GM12874 (cell line): Measurements from ENCODE around the gene SPCS3.

ENCODE experiments used
- CTCF ChIP-seq: IDR thresholded peaks from 2 replicates; pipeline ENCODE4 v1.5.1; 2011; ENCODE audit warnings: low read depth, mild to moderate bottlenecking, control low read depth, low read length, moderate library complexity; ENCODE audit not compliant: insufficient read depth

SPCS3 gene

GRCh38 chr4:176358083-176358469 lies 38.3 kb downstream of the SPCS3 start:
- no peak for TF ChIP-seq CTCF

- no peak for TF ChIP-seq CTCF
Observed at GRCh38 chr4:176359590-176359989, 39.8 kb downstream of the SPCS3 start.

GRCh38 chr4:176360446-176360845 lies 40.7 kb downstream of the SPCS3 start:
- TF ChIP-seq CTCF, result no peak

- TF ChIP-seq CTCF, result no peak
Observed at GRCh38 chr4:176363072-176363471, 43.3 kb downstream of the SPCS3 start.

GRCh38 chr4:176367771-176368465 lies 48.2 kb downstream of the SPCS3 start:
- no peak for TF ChIP-seq CTCF

GRCh38 chr4:176376032-176376614 lies 56.4 kb downstream of the SPCS3 start:
- TF ChIP-seq CTCF, result peak; percentile 23; the same call in 1 of the 2 replicates

- TF ChIP-seq CTCF, result no peak
Observed at GRCh38 chr4:176377780-176378179, 58.0 kb downstream of the SPCS3 start.
